HL-60 (cell line): ENCODE results near the gene SLC16A6.

ENCODE experiments used
- POLR2AphosphoS5 ChIP-seq: IDR thresholded peaks from 2 replicates; pipeline ENCODE4 v1.6.1; 2012; ENCODE audit warnings: low read depth
- TF ChIP-seq, protein P1 (sequence below): IDR thresholded peaks from one replicate; pipeline ENCODE4 v1.5.1; 2011; ENCODE audit warnings: low read length, control low read depth, inconsistent platforms; ENCODE audit not compliant: insufficient read depth

DNA sequence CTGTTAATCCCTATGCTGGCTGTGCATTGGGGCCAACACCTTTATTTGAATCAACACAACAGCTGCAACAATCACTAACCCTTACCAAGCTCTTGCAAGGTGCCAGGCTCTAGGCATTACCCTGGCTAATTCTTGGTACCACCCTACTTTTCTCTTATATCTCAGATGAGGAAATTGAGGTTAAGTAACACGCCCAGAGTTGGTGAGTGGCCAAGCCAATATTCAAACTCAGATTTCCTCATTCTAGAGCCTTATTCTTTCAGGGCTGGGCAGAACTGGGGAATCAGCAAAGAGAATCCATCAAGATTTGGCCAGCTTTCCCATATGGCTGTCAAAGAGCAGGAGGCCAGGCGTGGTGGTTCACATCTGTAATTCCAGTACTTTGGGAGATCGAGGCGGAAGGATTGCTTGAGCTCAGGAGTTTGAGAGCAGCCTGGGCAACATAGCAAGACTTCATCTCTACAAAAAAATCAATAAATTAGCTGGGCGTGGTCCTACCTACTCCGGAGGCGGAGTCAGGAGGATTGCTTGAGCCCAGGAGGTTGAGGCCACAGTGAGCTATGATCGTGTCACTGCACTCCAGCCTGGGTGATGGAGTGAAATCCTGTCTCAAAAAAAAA lies 24.1 kb upstream of the SLC16A6 start:
- TF ChIP-seq POLR2AphosphoS5 = no peak
- TF ChIP-seq, protein P1, sequence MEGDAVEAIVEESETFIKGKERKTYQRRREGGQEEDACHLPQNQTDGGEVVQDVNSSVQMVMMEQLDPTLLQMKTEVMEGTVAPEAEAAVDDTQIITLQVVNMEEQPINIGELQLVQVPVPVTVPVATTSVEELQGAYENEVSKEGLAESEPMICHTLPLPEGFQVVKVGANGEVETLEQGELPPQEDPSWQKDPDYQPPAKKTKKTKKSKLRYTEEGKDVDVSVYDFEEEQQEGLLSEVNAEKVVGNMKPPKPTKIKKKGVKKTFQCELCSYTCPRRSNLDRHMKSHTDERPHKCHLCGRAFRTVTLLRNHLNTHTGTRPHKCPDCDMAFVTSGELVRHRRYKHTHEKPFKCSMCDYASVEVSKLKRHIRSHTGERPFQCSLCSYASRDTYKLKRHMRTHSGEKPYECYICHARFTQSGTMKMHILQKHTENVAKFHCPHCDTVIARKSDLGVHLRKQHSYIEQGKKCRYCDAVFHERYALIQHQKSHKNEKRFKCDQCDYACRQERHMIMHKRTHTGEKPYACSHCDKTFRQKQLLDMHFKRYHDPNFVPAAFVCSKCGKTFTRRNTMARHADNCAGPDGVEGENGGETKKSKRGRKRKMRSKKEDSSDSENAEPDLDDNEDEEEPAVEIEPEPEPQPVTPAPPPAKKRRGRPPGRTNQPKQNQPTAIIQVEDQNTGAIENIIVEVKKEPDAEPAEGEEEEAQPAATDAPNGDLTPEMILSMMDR = no peak
